ENCODE results near the gene FIBP.

Gene FIBP

GRCh38 chr11:65919141-65919572 lies 30.9 kb upstream of the FIBP start, which contains the start of gene DRAP1:
Gene DRAP1, plus strand, starts transcription at chr11:65919426. Its CDS starts 76 bp downstream, at chr11:65919502.
- H3K9me3 Mint-ChIP-seq, result no peaks in the 10 kb centered on the region
- H3K36me3 Mint-ChIP-seq (ENCODE audit: low read depth), result peaks cover 63% of the 10 kb centered on the region
- intact Hi-C loops (cut with micrococcal nuclease), result loop anchor here (1.0 to 5.0 kb wide), 3 partner anchors 22 to 348 kb away; partner anchors contain the start of genes RAB1B and SART1
- peaks cover 2% of the 10 kb centered on the region for H3K27me3 Mint-ChIP-seq
- H3K4me3 Mint-ChIP-seq, result peak within 1 kb of the TSS; percentile 97
- peaks cover 66% of the 10 kb centered on the region for H3K4me1 Mint-ChIP-seq (ENCODE audit: low read depth)
- H3K27ac Mint-ChIP-seq, result peak within 1 kb of the TSS; percentile 89

- intact Hi-C loops (cut with micrococcal nuclease), result loop anchor here (1.0 to 5.0 kb wide), 3 partner anchors 23 to 349 kb away; partner anchors contain the start of genes RAB1B and SART1
- H3K36me3 Mint-ChIP-seq (ENCODE audit: low read depth), result peaks cover 56% of the 10 kb centered on the region
- peaks cover 62% of the 10 kb centered on the region for H3K4me1 Mint-ChIP-seq (ENCODE audit: low read depth)
- peaks cover 2% of the 10 kb centered on the region for H3K27me3 Mint-ChIP-seq
- H3K4me3 Mint-ChIP-seq, result peak within 1 kb of the TSS; percentile 97
- H3K27ac Mint-ChIP-seq, result peak within 1 kb of the TSS; percentile 89
- no peaks in the 10 kb centered on the region for H3K9me3 Mint-ChIP-seq
Measured at GRCh38 chr11:65918211-65919140, 30.2 kb upstream of the FIBP start, which contains the start of gene C11orf68. Gene C11orf68, minus strand, starts transcription at chr11:65919062. Its CDS starts 31 bp downstream, at chr11:65919031.

GRCh38 chr11:65917434-65918210 lies 29.4 kb upstream of the FIBP start:
- H3K27ac Mint-ChIP-seq, result peak overlapping the region; percentile 89
- intact Hi-C loops (cut with micrococcal nuclease), result loop anchor here (5.0 kb wide), 1 partner anchor 350 kb away; the partner anchor contains the start of gene RAB1B
- no peaks in the 10 kb centered on the region for H3K9me3 Mint-ChIP-seq
- H3K4me3 Mint-ChIP-seq, result peak overlapping the region; percentile 79
- H3K27me3 Mint-ChIP-seq, result peaks cover 2% of the 10 kb centered on the region
- peaks cover 60% of the 10 kb centered on the region for H3K4me1 Mint-ChIP-seq (ENCODE audit: low read depth)
- H3K36me3 Mint-ChIP-seq (ENCODE audit: low read depth), result peaks cover 47% of the 10 kb centered on the region

GRCh38 chr11:65917077-65917433 lies 28.8 kb upstream of the FIBP start:
- Mint-ChIP-seq H3K27ac (peak overlapping the region; percentile 89), H3K36me3 (ENCODE audit: low read depth) (peaks cover 42% of the 10 kb centered on the region), H3K9me3 (no peaks in the 10 kb centered on the region), H3K27me3 (peaks cover 2% of the 10 kb centered on the region), H3K4me3 (peak overlapping the region; percentile 79), H3K4me1 (ENCODE audit: low read depth) (peaks cover 55% of the 10 kb centered on the region)
- intact Hi-C loops (cut with micrococcal nuclease), result loop anchor here (5.0 kb wide), 1 partner anchor 350 kb away; the partner anchor contains the start of gene RAB1B

- H3K36me3 Mint-ChIP-seq (ENCODE audit: low read depth), result peaks cover 35% of the 10 kb centered on the region
- peak overlapping the region; percentile 89 for H3K27ac Mint-ChIP-seq
- intact Hi-C loops (cut with micrococcal nuclease), result loop anchor here (5.0 kb wide), 1 partner anchor 351 kb away; the partner anchor contains the start of gene RAB1B
- H3K9me3 Mint-ChIP-seq, result no peaks in the 10 kb centered on the region
- peak overlapping the region; percentile 79 for H3K4me3 Mint-ChIP-seq
- H3K27me3 Mint-ChIP-seq, result peaks cover 5% of the 10 kb centered on the region
- peaks cover 56% of the 10 kb centered on the region for H3K4me1 Mint-ChIP-seq (ENCODE audit: low read depth)
Measured at GRCh38 chr11:65916391-65916790, 28.1 kb upstream of the FIBP start.

GRCh38 chr11:65915821-65916251 lies 27.6 kb upstream of the FIBP start:
- H3K9me3 Mint-ChIP-seq, result no peaks in the 10 kb centered on the region
- intact Hi-C loops (cut with micrococcal nuclease), result loop anchor here (5.0 kb wide), 1 partner anchor 351 kb away; the partner anchor contains the start of gene RAB1B
- H3K4me1 Mint-ChIP-seq (ENCODE audit: low read depth), result peaks cover 52% of the 10 kb centered on the region

GRCh38 chr11:65915101-65915820 lies 27.0 kb upstream of the FIBP start:
- peaks cover 46% of the 10 kb centered on the region for H3K4me1 Mint-ChIP-seq (ENCODE audit: low read depth)
- intact Hi-C loops (cut with micrococcal nuclease), result loop anchor here (5.0 kb wide), 1 partner anchor 352 kb away; the partner anchor contains the start of gene RAB1B
- H3K9me3 Mint-ChIP-seq, result no peaks in the 10 kb centered on the region
- peaks cover 24% of the 10 kb centered on the region for H3K36me3 Mint-ChIP-seq (ENCODE audit: low read depth)
- H3K27me3 Mint-ChIP-seq, result peaks cover 5% of the 10 kb centered on the region
- H3K27ac Mint-ChIP-seq, result peak overlapping the region; percentile 89
- H3K4me3 Mint-ChIP-seq, result peak overlapping the region; percentile 62

More at GRCh38 chr11:65915821-65916251, 27.6 kb upstream of the FIBP start:
- Mint-ChIP-seq H3K36me3 (ENCODE audit: low read depth) (peaks cover 29% of the 10 kb centered on the region), H3K4me3 (peak overlapping the region; percentile 62), H3K27me3 (peaks cover 5% of the 10 kb centered on the region), H3K27ac (peak overlapping the region; percentile 89)

- intact Hi-C loops (cut with micrococcal nuclease), result no loop called here
- peaks cover 42% of the 10 kb centered on the region for H3K4me1 Mint-ChIP-seq (ENCODE audit: low read depth)
- H3K27me3 Mint-ChIP-seq, result peaks cover 12% of the 10 kb centered on the region
- H3K27ac Mint-ChIP-seq, result no peak overlapping the region
- no peaks in the 10 kb centered on the region for H3K9me3 Mint-ChIP-seq
- H3K36me3 Mint-ChIP-seq (ENCODE audit: low read depth), result peaks cover 12% of the 10 kb centered on the region
- no peak overlapping the region for H3K4me3 Mint-ChIP-seq
Measured at GRCh38 chr11:65912845-65913244, 24.6 kb upstream of the FIBP start.

- peak overlapping the region; percentile 4 for H3K27ac Mint-ChIP-seq
- peaks cover 36% of the 10 kb centered on the region for H3K4me1 Mint-ChIP-seq (ENCODE audit: low read depth)
- no peak overlapping the region for H3K4me3 Mint-ChIP-seq
- H3K9me3 Mint-ChIP-seq, result no peaks in the 10 kb centered on the region
- peaks cover 14% of the 10 kb centered on the region for H3K27me3 Mint-ChIP-seq
- intact Hi-C loops (cut with micrococcal nuclease), result no loop called here
- peaks cover 7% of the 10 kb centered on the region for H3K36me3 Mint-ChIP-seq (ENCODE audit: low read depth)
Measured at GRCh38 chr11:65911682-65912568, 23.7 kb upstream of the FIBP start.

GRCh38 chr11:65907878-65908277 lies 19.6 kb upstream of the FIBP start:
- Mint-ChIP-seq H3K4me1 (ENCODE audit: low read depth) (peaks cover 9% of the 10 kb centered on the region), H3K27me3 (peaks cover 18% of the 10 kb centered on the region), H3K4me3 (no peak overlapping the region), H3K27ac (no peak overlapping the region), H3K9me3 (no peaks in the 10 kb centered on the region), H3K36me3 (ENCODE audit: low read depth) (no peaks in the 10 kb centered on the region)
- intact Hi-C loops (cut with micrococcal nuclease), result no loop called here

- H3K36me3 Mint-ChIP-seq (ENCODE audit: low read depth), result no peaks in the 10 kb centered on the region
- no peak overlapping the region for H3K27ac Mint-ChIP-seq
- no peaks in the 10 kb centered on the region for H3K9me3 Mint-ChIP-seq
- peaks cover 24% of the 10 kb centered on the region for H3K27me3 Mint-ChIP-seq
- intact Hi-C loops (cut with micrococcal nuclease), result no loop called here
- H3K4me1 Mint-ChIP-seq (ENCODE audit: low read depth), result peaks cover 11% of the 10 kb centered on the region
- H3K4me3 Mint-ChIP-seq, result no peak overlapping the region
Measured at GRCh38 chr11:65906602-65907001, 18.3 kb upstream of the FIBP start.

- Mint-ChIP-seq H3K27ac (no peak overlapping the region), H3K36me3 (ENCODE audit: low read depth) (peaks cover 6% of the 10 kb centered on the region), H3K4me3 (no peak overlapping the region), H3K9me3 (no peaks in the 10 kb centered on the region), H3K4me1 (ENCODE audit: low read depth) (peaks cover 16% of the 10 kb centered on the region), H3K27me3 (peaks cover 17% of the 10 kb centered on the region)
- intact Hi-C loops (cut with micrococcal nuclease), result no loop called here
Measured at GRCh38 chr11:65903715-65904114, 15.4 kb upstream of the FIBP start.

Measured in dendritic cell treated with granulocyte-macrophage colony-stimulating factor and Interleukin-4, amounts not matched to agents 40 ng/mL and 50 ng/mL, for 4 days (primary cell).